Endothelial cell (in vitro differentiated cells): ENCODE measurements around the gene CACNB4. TPM values are rescaled to one million over a fixed set of nuclear protein-coding genes. Genes with fewer than 3 reads are reported as not detected.

Experiments used
- DNase-seq: peaks from one replicate; pipeline ENCODE4 v3.0.0; 2021; ENCODE audit warnings: low spot score
- H3K27ac Mint-ChIP-seq: one replicate; pipeline ENCODE4 v1.8.0; 2021; ENCODE audit warnings: mixed read lengths, inconsistent platforms; ENCODE audit not compliant: unreplicated experiment
- H3K27me3 Mint-ChIP-seq: one replicate; pipeline ENCODE4 v1.8.0; 2021; ENCODE audit warnings: mild to moderate bottlenecking, moderate library complexity, mixed read lengths, inconsistent platforms; ENCODE audit not compliant: unreplicated experiment
- H3K36me3 Mint-ChIP-seq: one replicate; pipeline ENCODE4 v1.8.0; 2021; ENCODE audit warnings: mild to moderate bottlenecking, low read depth, mixed read lengths, inconsistent platforms; ENCODE audit not compliant: unreplicated experiment
- H3K4me1 Mint-ChIP-seq: one replicate; pipeline ENCODE4 v1.8.0; 2021; ENCODE audit warnings: mild to moderate bottlenecking, mixed read lengths, inconsistent platforms; ENCODE audit not compliant: unreplicated experiment
- H3K4me3 Mint-ChIP-seq: one replicate; pipeline ENCODE4 v1.8.0; 2021; ENCODE audit warnings: mild to moderate bottlenecking, mixed read lengths, inconsistent platforms; ENCODE audit not compliant: unreplicated experiment
- H3K9me3 Mint-ChIP-seq: one replicate; pipeline ENCODE4 v1.8.0; 2021; ENCODE audit warnings: mixed read lengths, inconsistent platforms; ENCODE audit not compliant: unreplicated experiment
- CTCF ChIP-seq: fragments of 200-600 bp; sonication (generic); IDR thresholded peaks from one replicate; pipeline ENCODE4 v1.5.0; 2021; ENCODE audit warnings: antibody characterized with exemption; ENCODE audit not compliant: unreplicated experiment
- total RNA-seq: library from RNA; stranded (reverse); fragmentation: NEBNext Ultra II Directional; extraction: Animal tissue kit (Norgen Biotek cat#: 25700); gene quantifications from one replicate; pipeline ENCODE4 v1.2.1, GENCODE V29; 2021; ENCODE audit not compliant: unreplicated experiment

CACNB4 gene
- total RNA-seq, 1 donor from 2014 or later = 1.5 TPM

- Mint-ChIP-seq H3K27me3 (no peaks in the 10 kb centered on the region), H3K4me1 (peaks cover 3% of the 10 kb centered on the region), H3K9me3 (no peaks in the 10 kb centered on the region), H3K36me3 (no peaks in the 10 kb centered on the region), H3K27ac (no peak overlapping the region), H3K4me3 (no peak overlapping the region)
- DNase-seq = no peak
- TF ChIP-seq CTCF = no peak
Observed at GRCh38 chr2:151792589-151792988, 306.3 kb downstream of the CACNB4 start.

- TF ChIP-seq CTCF = no peak
- peaks cover 3% of the 10 kb centered on the region for H3K4me1 Mint-ChIP-seq
- DNase-seq = no peak
- H3K36me3 Mint-ChIP-seq = no peaks in the 10 kb centered on the region
- no peaks in the 10 kb centered on the region for H3K9me3 Mint-ChIP-seq
- no peak overlapping the region for H3K4me3 Mint-ChIP-seq
- H3K27me3 Mint-ChIP-seq = no peaks in the 10 kb centered on the region
- no peak overlapping the region for H3K27ac Mint-ChIP-seq
Observed at GRCh38 chr2:151791545-151791944, 307.3 kb downstream of the CACNB4 start.

- no peaks in the 10 kb centered on the region for H3K36me3 Mint-ChIP-seq
- no peaks in the 10 kb centered on the region for H3K27me3 Mint-ChIP-seq
- TF ChIP-seq CTCF = no peak
- no peak overlapping the region for H3K27ac Mint-ChIP-seq
- no peak for DNase-seq
- H3K4me3 Mint-ChIP-seq = no peak overlapping the region
- H3K4me1 Mint-ChIP-seq = peaks cover 3% of the 10 kb centered on the region
- no peaks in the 10 kb centered on the region for H3K9me3 Mint-ChIP-seq
Observed at GRCh38 chr2:151790689-151791088, 308.2 kb downstream of the CACNB4 start.

GRCh38 chr2:151789055-151789834 is 309.6 kb downstream of the CACNB4 start:
- Mint-ChIP-seq H3K9me3 (no peaks in the 10 kb centered on the region), H3K36me3 (no peaks in the 10 kb centered on the region), H3K4me1 (peaks cover 3% of the 10 kb centered on the region), H3K27ac (no peak overlapping the region), H3K4me3 (no peak overlapping the region), H3K27me3 (no peaks in the 10 kb centered on the region)
- no peak for DNase-seq
- no peak for TF ChIP-seq CTCF

GRCh38 chr2:151786483-151786882 is 312.4 kb downstream of the CACNB4 start:
- H3K27ac Mint-ChIP-seq = no peak overlapping the region
- peaks cover 6% of the 10 kb centered on the region for H3K4me1 Mint-ChIP-seq
- H3K36me3 Mint-ChIP-seq = no peaks in the 10 kb centered on the region
- H3K9me3 Mint-ChIP-seq = no peaks in the 10 kb centered on the region
- no peak overlapping the region for H3K4me3 Mint-ChIP-seq
- no peaks in the 10 kb centered on the region for H3K27me3 Mint-ChIP-seq
- no peak for DNase-seq
- no peak for TF ChIP-seq CTCF
